OCI-LY1 (cell line): Measurements from ENCODE around the gene MYO18B.

Experiments used
- H2AFZ ChIP-seq: fragments of 200-600 bp; sonication (generic), shearing (Covaris generic); 2 replicates; pipeline ENCODE4 v1.6.0; 2014; ENCODE audit warnings: antibody characterized with exemption, mild to moderate bottlenecking, low read length
- H3F3A ChIP-seq: fragments of 200-600 bp; sonication (generic), shearing (Covaris generic); 2 replicates; pipeline ENCODE4 v1.6.0; 2014; ENCODE audit warnings: mild to moderate bottlenecking, antibody characterized with exemption, low read length, moderate library complexity; ENCODE audit not compliant: insufficient read depth
- H3K27ac ChIP-seq: fragments of 200-600 bp; sonication (generic); 2 replicates; pipeline ENCODE4 v1.5.1; 2014; ENCODE audit warnings: low read length, mixed run types, mild to moderate bottlenecking, low read depth; ENCODE audit not compliant: poor library complexity, severe bottlenecking
- H3K27me3 ChIP-seq: fragments of 200-600 bp; sonication (generic); 2 replicates; pipeline ENCODE4 v1.6.0; 2014; ENCODE audit warnings: antibody characterized with exemption, mild to moderate bottlenecking, low read length, moderate library complexity; ENCODE audit not compliant: insufficient read depth
- H3K36me3 ChIP-seq: fragments of 200-600 bp; sonication (generic); 2 replicates; pipeline ENCODE4 v1.6.1; 2014; ENCODE audit warnings: mild to moderate bottlenecking, antibody characterized with exemption, low read length, moderate library complexity, mixed read lengths; ENCODE audit not compliant: insufficient read depth
- H3K4me1 ChIP-seq: fragments of 200-600 bp; sonication (generic); 2 replicates; pipeline ENCODE4 v1.5.1; 2014; ENCODE audit warnings: mild to moderate bottlenecking, low read length, moderate library complexity; ENCODE audit not compliant: insufficient read depth, severe bottlenecking
- H3K4me2 ChIP-seq: fragments of 200-600 bp; sonication (generic), shearing (Covaris generic); 2 replicates; pipeline ENCODE4 v1.6.1; 2014; ENCODE audit warnings: low read length
- H3K4me3 ChIP-seq: fragments of 200-600 bp; sonication (generic); 2 replicates; pipeline ENCODE4 v1.5.1; 2014; ENCODE audit warnings: low read length, low read depth, mild to moderate bottlenecking, mixed read lengths; ENCODE audit not compliant: poor library complexity, severe bottlenecking
- H3K79me2 ChIP-seq: fragments of 200-600 bp; shearing (Covaris generic); 2 replicates; pipeline ENCODE4 v1.6.1; 2016; ENCODE audit warnings: mixed run types, low read length, mixed read lengths; ENCODE audit not compliant: insufficient read depth
- H3K9ac ChIP-seq: fragments of 200-600 bp; sonication (generic), shearing (Covaris generic); 2 replicates; pipeline ENCODE4 v1.6.1; 2014; ENCODE audit warnings: mild to moderate bottlenecking, low read length, mixed read lengths
- H3K9me2 ChIP-seq: fragments of 200-600 bp; sonication (generic), shearing (Covaris generic); 2 replicates; pipeline ENCODE4 v1.6.1; 2014; ENCODE audit warnings: low read depth, mild to moderate bottlenecking, low read length, mixed read lengths
- H3K9me3 ChIP-seq: fragments of 200-600 bp; shearing (Covaris generic); 2 replicates; pipeline ENCODE4 v1.6.1; 2014; ENCODE audit warnings: low read length, mixed read lengths
- H4K20me1 ChIP-seq: fragments of 200-600 bp; sonication (generic), shearing (Covaris generic); 2 replicates; pipeline ENCODE4 v1.6.0; 2016; ENCODE audit warnings: mild to moderate bottlenecking, low read length; ENCODE audit not compliant: insufficient read depth
- CTCF ChIP-seq: fragments of 200-600 bp; sonication (generic), shearing (Covaris generic); IDR thresholded peaks from 2 replicates; pipeline ENCODE4 v1.5.1; 2017; ENCODE audit warnings: mild to moderate bottlenecking, antibody characterized with exemption, low read length, moderate library complexity, mixed read lengths
- EZH2 ChIP-seq: fragments of 200-600 bp; sonication (generic), shearing (Covaris generic); IDR thresholded peaks from 2 replicates; pipeline ENCODE4 v1.8.0; 2017; ENCODE audit warnings: borderline replicate concordance, mixed run types, mild to moderate bottlenecking, antibody characterized with exemption, low read length, moderate library complexity, mixed read lengths

Gene MYO18B

GRCh38 chr22:25969286-25969685, 227.3 kb downstream of the MYO18B start:
- Histone ChIP-seq H3K4me2 (no peak overlapping the region), H3K9ac (no peak overlapping the region), H3K4me3 (no peak overlapping the region), H3K27ac (no peak overlapping the region), H3K9me3 (no peaks in the 10 kb centered on the region), H3K79me2 (no peaks in the 10 kb centered on the region), H3K4me1 (no peaks in the 10 kb centered on the region), H3K9me2 (no peaks in the 10 kb centered on the region), H3K36me3 (no peaks in the 10 kb centered on the region), H2AFZ (no peak overlapping the region), H3F3A (no peaks in the 10 kb centered on the region), H3K27me3 (no peaks in the 10 kb centered on the region), H4K20me1 (no peaks in the 10 kb centered on the region)
- TF ChIP-seq CTCF (no peak), EZH2 (no peak)

- Histone ChIP-seq H3K27ac (no peak overlapping the region), H3K4me3 (no peak overlapping the region), H3F3A (no peaks in the 10 kb centered on the region)
Measured at GRCh38 chr22:25969901-25970300, 227.9 kb downstream of the MYO18B start.

GRCh38 chr22:25970374-25970911, 228.5 kb downstream of the MYO18B start:
- no peaks in the 10 kb centered on the region for H3K9me2 ChIP-seq
- H2AFZ ChIP-seq: no peak overlapping the region

More at GRCh38 chr22:25969901-25970300, 227.9 kb downstream of the MYO18B start:
- Histone ChIP-seq H3K36me3 (no peaks in the 10 kb centered on the region), H3K9me3 (no peaks in the 10 kb centered on the region), H3K4me2 (no peak overlapping the region), H3K4me1 (no peaks in the 10 kb centered on the region), H4K20me1 (no peaks in the 10 kb centered on the region), H3K27me3 (no peaks in the 10 kb centered on the region), H2AFZ (no peak overlapping the region), H3K9me2 (no peaks in the 10 kb centered on the region), H3K79me2 (no peaks in the 10 kb centered on the region), H3K9ac (no peak overlapping the region)
- no peak for TF ChIP-seq EZH2
- TF ChIP-seq CTCF: no peak

More at GRCh38 chr22:25970374-25970911, 228.5 kb downstream of the MYO18B start:
- H3K4me2 ChIP-seq: no peak overlapping the region
- H3F3A ChIP-seq: no peaks in the 10 kb centered on the region
- H4K20me1 ChIP-seq: no peaks in the 10 kb centered on the region
- H3K36me3 ChIP-seq: no peaks in the 10 kb centered on the region
- no peak overlapping the region for H3K4me3 ChIP-seq
- no peaks in the 10 kb centered on the region for H3K9me3 ChIP-seq
- no peaks in the 10 kb centered on the region for H3K27me3 ChIP-seq
- TF ChIP-seq EZH2 (no peak), CTCF (no peak)
- no peak overlapping the region for H3K9ac ChIP-seq
- no peaks in the 10 kb centered on the region for H3K4me1 ChIP-seq
- H3K79me2 ChIP-seq: no peaks in the 10 kb centered on the region
- no peak overlapping the region for H3K27ac ChIP-seq
